ENCODE measurements around the gene NFKBIL1.

GRCh38 chr6:31569861-31570536 lies 22.6 kb downstream of the NFKBIL1 start:
- TF ChIP-seq CTCF (IDR thresholded peaks at IDR 0.05) = no peak
- no peak for TF ChIP-seq MAX (CRISPR knock-in tag; IDR thresholded peaks at IDR 0.05)
- no peak for TF ChIP-seq USF2 (CRISPR knock-in tag; IDR thresholded peaks at IDR 0.05)
- no peak for TF ChIP-seq ETV6 (CRISPR knock-in tag; IDR thresholded peaks at IDR 0.05)
- no peak for TF ChIP-seq E2F1 (CRISPR knock-in tag; IDR thresholded peaks at IDR 0.05)
- no peak for TF ChIP-seq NR3C1 (CRISPR knock-in tag; conservative IDR thresholded peaks at IDR 0.05; ENCODE audit: low read depth)
- no peak for TF ChIP-seq JUN (CRISPR knock-in tag; IDR thresholded peaks at IDR 0.05)
- TF ChIP-seq SP1 (CRISPR knock-in tag; conservative IDR thresholded peaks at IDR 0.05) = no peak
- no peak for TF ChIP-seq SMAD4 (CRISPR knock-in tag; IDR thresholded peaks at IDR 0.05)
- no peak for TF ChIP-seq PREB (CRISPR knock-in tag; IDR thresholded peaks at IDR 0.05; ENCODE audit: borderline replicate concordance)
- no peak for TF ChIP-seq CREM (CRISPR knock-in tag; IDR thresholded peaks at IDR 0.05)
- TF ChIP-seq CBFB (CRISPR knock-in tag; IDR thresholded peaks at IDR 0.05; ENCODE audit: low read depth) = no peak
- no peak for TF ChIP-seq ZNF423 (CRISPR knock-in tag; IDR thresholded peaks at IDR 0.05)
